Omental fat pad (tissue), 4 donors: ENCODE data around the gene PILRA. TPM values are rescaled to one million over a fixed set of nuclear protein-coding genes. Genes with fewer than 3 reads are reported as not detected.
"Not testable (repeated sequence)": the region's sequence is repeated elsewhere in the genome, so short reads cannot be mapped to it uniquely, and the experiment has no call there.

Experiments
- ATAC-seq: fragments of 150-250 bp; one replicate; pipeline ENCODE4 v1.9.1; 2016; ENCODE audit warnings: mild to moderate bottlenecking, moderate library complexity; ENCODE audit not compliant: low FRiP score
- DNase-seq: peaks from one replicate; pipeline ENCODE4 v3.0.0-alpha.2; 2019; ENCODE audit warnings: low spot score
- CTCF ChIP-seq, 3 donors: fragments of 450-650 bp; IDR thresholded peaks; one replicate each; pipeline ENCODE4 v1.5.1; 2016 to 2017; ENCODE audit warnings: antibody characterized with exemption in 3 of 3, mild to moderate bottlenecking in 3 of 3, moderate library complexity in 2 of 3
- total RNA-seq, 4 donors: library from RNA; depleted of rRNA; stranded (reverse); fragments of >200 nt; gene quantifications; one replicate each; pipeline ENCODE4 v1.1.0, GENCODE V29; 2016

PILRA gene
- total RNA-seq: 10 to 100 TPM in 2 of 4 donors, 1 to 10 TPM in 2; 8.6 to 36.9 (median 13.4) TPM

- no peak for DNase-seq
Observed at GRCh38 chr7:100373261-100373831, at the start of gene PILRA. Gene PILRA, plus strand, starts transcription at chr7:100373487. Its CDS starts 170 bp downstream, at chr7:100373657.

GRCh38 chr7:100324194-100324593 is 49.1 kb upstream of the PILRA start:
- not testable (repeated sequence) for ATAC-seq, DNase-seq

More at GRCh38 chr7:100373261-100373831, at the start of gene PILRA:
- no peak for TF ChIP-seq CTCF (IDR thresholded peaks at IDR 0.05)
- ATAC-seq: no peak

- DNase-seq, ATAC-seq: not testable (repeated sequence)
Observed at GRCh38 chr7:100325671-100326070, 47.6 kb upstream of the PILRA start.

GRCh38 chr7:100326914-100327313 is 46.4 kb upstream of the PILRA start:
- ATAC-seq, DNase-seq: not testable (repeated sequence)

GRCh38 chr7:100335566-100336466 is 37.5 kb upstream of the PILRA start:
- ATAC-seq: peak; percentile 99
- DNase-seq: peak; percentile 64

- not testable (repeated sequence) for DNase-seq, ATAC-seq
Observed at GRCh38 chr7:100338083-100338696, 35.1 kb upstream of the PILRA start.

GRCh38 chr7:100341286-100341685 is 32.0 kb upstream of the PILRA start:
- ATAC-seq, DNase-seq: not testable (repeated sequence)

GRCh38 chr7:100342765-100343164 is 30.5 kb upstream of the PILRA start:
- ATAC-seq: no peak
- no peak for TF ChIP-seq CTCF (IDR thresholded peaks at IDR 0.05)
- no peak for DNase-seq

GRCh38 chr7:100344124-100344559 is 29.1 kb upstream of the PILRA start:
- ATAC-seq: peak; percentile 11
- not testable (repeated sequence) for DNase-seq

- peak; percentile 73 for ATAC-seq
- DNase-seq: peak; percentile 41
Observed at GRCh38 chr7:100344560-100345287, 28.6 kb upstream of the PILRA start.

GRCh38 chr7:100345288-100345672 is 28.0 kb upstream of the PILRA start:
- ATAC-seq (peak; percentile 60), DNase-seq (peak; percentile 75)
